Measurements from ENCODE around the gene BCS1L.
A peak's percentile ranks its signal among the peaks of the same experiment; 100 is the strongest.

GRCh38 chr2:218659258-218659987 lies at the start of gene BCS1L, which contains the start of gene ZNF142:
- TF ChIP-seq POLR2A (IDR thresholded peaks at IDR 0.05; ENCODE audit: low read length) (peak; percentile 78), GATA1 (IDR thresholded peaks at IDR 0.05; ENCODE audit: low read depth, low read length) (no peak)
